Activated CD8-positive, alpha-beta memory T cell treated with anti-CD3 and anti-CD28 coated beads for 24 hours (primary cell): Measurements from ENCODE around the gene PSG4.
"Not testable (repeated sequence)": the region's sequence is repeated elsewhere in the genome, so short reads cannot be mapped to it uniquely, and the experiment has no call there.

Experiments used
- DNase-seq: peaks from one replicate; pipeline ENCODE4 v3.0.0-alpha.2; 2020

PSG4 gene

GRCh38 chr19:43205471-43206105 is at the start of gene PSG4:
PSG4 (minus strand) TSS chr19:43205638; CDS start chr19:43205536, 102 bp downstream.
- not testable (repeated sequence) for DNase-seq

- not testable (repeated sequence) for DNase-seq
Measured at GRCh38 chr19:43251428-43251827, 46.0 kb upstream of the PSG4 start.

GRCh38 chr19:43250296-43250695 is 44.9 kb upstream of the PSG4 start:
- not testable (repeated sequence) for DNase-seq

DNA sequence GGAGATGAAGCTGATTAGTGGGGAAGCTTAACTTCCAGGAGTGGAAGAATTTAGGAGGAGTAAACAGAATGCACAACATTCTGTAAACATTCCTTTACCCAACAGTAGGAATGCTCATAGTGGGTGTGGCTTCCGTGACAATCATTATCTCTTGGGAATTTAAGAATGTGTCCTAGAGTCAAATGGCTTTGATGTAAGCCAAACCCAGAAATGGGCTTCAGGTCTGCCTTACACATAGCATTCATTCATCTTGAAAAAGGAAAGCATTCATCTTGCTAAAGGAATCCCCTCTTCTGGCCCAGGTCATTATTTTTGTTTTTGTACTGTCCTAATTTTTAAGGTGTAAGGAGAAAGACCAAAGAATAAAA is 43.2 kb upstream of the PSG4 start:
- not testable (repeated sequence) for DNase-seq

DNA sequence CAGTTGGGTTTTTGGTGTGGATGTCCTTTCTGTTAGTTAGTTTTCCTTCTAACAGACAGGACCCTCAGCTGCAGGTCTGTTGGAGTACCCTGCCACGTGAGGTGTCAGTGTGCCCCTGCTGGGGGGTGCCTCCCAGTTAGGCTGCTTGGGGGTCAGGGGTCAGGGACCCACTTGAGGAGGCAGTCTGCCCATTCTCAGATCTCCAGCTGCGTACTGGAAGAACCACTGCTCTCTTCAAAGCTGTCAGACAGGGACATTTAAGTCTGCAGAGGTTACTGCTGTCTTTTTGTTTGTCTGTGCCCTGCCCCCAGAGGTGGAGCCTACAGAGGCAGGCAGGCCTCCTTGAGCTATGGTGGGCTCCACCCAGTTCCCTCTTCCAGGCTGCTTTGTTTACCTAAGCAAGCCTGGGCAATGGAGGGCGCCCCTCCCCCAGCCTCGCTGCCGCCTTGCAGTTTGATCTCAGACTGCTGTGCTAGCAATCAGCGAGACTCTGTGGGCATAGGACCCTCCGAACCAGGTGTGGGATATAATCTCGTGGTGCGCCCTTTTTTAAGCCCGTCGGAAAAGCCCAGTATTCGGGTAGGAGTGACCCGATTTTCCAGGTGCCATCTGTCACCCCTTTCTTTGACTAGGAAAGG is 41.9 kb upstream of the PSG4 start:
- DNase-seq, result not testable (repeated sequence)

GRCh38 chr19:43245848-43246247 is 40.4 kb upstream of the PSG4 start:
- not testable (repeated sequence) for DNase-seq

DNA sequence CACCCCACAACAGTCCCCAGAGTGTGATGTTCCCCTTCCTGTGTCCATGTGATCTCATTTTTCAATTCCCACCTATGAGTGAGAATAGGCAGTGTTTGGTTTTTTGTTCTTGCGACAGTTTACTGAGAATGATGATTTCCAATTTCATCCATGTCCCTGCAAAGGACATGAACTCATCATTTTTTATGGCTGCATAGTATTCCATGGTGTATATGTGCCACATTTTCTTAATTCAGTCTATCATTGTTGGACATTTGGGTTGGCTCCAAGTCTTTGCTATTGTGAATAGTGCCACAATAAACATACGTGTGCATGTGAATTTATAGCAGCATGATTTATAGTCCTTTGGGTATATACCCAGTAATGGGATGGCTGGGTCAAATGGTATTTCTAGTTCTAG is 36.8 kb upstream of the PSG4 start:
- DNase-seq, result not testable (repeated sequence)

DNA sequence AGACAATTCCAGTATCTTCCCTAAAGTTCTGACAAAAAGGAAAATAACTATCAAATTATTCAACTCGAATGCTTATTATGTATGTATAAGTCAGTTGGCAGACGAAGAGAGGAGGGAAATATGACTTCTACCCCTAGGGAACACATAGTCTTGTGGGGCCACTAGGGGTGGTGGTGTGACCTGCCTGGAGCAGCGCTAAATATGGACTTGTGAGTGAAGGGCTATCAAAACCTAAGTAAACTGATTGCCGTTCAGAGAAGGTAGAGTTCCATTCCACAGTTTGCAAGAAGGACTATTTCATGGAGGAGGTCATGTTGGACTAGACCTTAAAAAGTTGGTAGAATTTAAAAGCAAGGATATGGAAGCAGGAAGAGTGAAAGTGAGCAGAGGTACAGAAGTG is 32.8 kb upstream of the PSG4 start:
- not testable (repeated sequence) for DNase-seq

DNA sequence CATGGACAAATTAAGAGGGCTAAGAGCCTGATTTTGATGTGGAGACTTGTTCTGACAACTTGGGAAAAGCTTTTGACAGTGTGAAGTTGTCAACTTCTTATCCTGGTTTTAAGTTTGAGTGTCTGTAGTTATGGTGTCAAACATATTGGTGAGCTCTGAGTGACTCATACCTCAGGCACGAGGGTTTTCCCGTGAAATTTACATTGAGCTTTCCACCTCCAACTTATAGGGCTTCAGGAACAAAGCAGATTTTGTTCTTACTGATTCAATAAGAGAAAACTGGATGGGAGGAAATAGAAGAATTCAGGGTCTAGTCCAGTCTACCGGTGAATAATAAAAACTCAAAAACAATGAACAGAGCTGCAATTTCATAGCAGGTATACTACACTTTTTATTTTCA is 30.2 kb upstream of the PSG4 start:
- not testable (repeated sequence) for DNase-seq

GRCh38 chr19:43229315-43229714 is 23.9 kb upstream of the PSG4 start:
- DNase-seq, result no peak

DNA sequence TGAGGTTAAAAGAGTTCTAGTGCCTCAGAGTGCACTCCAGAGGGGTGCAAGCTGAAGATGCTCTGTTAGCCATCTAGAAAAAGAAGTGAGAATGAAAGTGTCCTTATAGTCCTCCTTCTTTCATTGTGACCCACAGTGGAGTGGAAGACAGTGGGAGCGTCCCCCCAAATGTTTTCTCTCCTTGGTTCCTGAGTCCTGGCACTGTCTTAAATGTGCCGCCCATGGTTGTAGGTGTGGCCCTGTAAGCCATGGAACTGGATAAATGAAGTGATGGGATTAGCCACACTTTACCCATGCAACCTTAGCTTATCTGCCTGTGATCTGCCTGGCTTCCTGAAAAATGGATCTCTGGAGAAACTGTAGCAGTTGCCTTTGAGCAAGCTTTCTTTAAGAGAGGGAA is 23.3 kb upstream of the PSG4 start:
- not testable (repeated sequence) for DNase-seq

DNA sequence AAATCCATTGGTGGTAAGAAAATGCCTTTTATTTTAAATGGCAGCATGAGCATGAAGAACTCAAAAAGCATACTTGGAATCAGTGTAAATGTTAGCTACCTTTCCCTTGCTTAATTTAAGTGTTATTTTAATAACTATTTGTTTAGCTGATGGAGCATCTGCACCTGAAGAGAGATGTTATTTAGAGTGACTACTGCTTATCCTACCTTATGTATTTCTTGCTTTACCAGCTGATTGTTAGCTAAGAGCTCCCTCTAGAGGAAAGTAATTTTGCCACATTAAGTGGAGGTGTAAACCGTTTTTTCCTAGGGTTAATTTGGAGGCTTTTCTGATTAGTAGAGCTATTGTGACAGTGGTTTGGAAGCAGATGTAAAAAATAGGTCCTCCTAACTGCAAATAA is 21.5 kb upstream of the PSG4 start:
- not testable (repeated sequence) for DNase-seq

DNA sequence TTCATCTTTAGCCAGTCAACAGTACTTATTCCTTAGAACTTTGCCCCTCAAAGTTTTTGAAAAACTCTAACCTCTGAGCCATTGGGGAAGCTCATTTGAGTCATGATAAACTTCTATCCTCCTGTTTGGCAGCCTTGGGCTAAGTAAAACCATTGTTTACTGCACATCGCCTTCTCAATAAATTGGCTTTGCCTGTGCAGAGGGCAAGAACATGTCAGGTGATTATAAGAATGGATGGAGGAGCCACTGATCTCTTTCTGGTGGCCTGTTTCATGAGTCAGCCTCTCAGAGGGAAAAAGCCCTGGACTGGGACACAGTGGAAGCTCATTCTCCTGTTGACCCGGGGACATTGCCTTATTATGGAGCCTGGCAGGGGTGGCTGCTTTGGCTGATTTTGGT is 19.4 kb upstream of the PSG4 start:
- DNase-seq, result no peak

DNA sequence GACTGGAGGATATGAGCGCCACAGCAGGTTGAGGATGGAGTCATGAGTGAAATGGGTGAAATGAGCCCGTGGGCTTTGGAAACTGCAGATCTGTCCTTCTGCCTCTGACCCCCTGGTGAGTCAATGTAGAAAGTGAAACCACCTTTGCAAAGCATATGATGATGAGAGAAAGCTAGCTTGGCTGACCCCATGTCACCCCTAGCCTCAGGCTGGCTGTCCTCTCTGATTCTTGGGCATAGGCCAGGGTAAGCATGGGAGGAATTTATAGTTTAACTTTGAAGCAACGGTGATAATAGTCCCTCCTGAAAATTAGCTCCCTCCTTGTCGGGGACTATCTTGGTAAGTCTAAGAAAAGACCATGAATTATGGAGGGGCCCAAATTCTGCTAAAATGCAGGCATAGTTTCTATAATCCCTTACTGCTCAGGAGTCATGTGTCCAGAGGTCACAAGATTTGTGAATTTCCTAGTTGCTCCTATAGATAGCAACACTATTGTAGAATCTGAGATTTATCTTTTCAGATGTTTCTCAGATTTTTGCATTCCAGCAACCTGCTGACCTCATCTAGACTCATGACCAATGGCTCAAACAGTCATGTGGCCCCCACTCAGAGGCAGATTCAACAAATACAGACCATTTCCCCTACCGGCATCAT is 18.9 kb upstream of the PSG4 start:
- DNase-seq, result not testable (repeated sequence)

DNA sequence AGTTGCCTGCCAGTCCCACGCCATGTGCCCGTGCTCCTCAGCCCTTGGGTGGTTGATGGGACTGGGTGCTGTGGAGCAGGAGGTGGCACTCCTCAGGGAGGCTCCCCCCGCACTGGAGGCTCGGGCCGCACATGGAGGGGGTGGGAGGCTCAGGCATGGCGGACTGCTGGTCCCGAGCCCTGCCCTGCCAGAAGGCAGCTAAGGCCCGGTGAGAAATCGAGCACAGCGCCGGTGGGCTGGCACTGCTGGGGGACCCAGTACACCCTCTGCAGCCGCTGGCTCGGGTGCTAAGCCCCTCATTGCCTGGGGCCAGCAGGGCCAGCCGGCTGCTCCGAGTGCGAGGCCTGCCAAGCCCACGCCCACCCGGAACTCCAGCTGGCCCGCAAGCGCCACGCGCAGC is 16.5 kb upstream of the PSG4 start:
- not testable (repeated sequence) for DNase-seq

DNA sequence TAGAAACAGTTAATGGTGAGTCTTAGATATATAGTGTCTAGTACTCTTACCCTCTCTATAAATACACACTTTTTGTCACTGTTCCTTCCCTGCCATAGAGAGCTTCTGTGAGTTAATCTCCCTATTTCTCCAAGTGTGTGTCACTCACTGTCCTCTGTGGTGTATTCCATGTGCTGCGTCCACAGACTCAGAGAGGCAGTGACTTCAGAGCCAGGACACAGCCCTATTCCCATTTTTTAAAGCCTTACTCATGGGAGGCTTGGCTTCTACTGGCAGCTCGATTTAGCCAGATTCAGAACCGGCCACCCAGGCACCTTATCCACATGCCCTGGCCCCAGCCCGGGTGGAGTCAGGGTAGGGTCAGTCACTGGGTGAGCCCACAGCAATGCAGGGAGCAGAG is 13.7 kb upstream of the PSG4 start:
- not testable (repeated sequence) for DNase-seq

DNA sequence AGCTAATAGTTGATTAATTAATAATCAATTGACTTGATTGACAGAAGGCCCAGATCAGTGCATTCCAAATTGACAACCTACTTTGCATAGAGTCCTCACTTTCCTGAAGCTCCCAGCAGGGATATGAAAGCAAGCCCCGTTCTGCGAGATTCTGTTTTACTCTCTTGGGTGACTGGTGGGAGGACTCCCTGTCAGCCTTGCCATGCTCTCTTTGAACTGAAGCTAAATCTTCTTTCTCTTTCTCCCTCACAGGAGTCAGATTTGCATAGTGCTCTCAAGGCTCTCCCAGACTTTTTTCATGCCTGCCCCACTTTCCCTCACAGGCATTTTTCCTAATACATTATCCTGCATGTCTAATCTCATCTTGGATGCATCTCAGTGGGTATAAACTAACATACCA is 10.4 kb upstream of the PSG4 start:
- not testable (repeated sequence) for DNase-seq

- DNase-seq, result no peak
Measured at GRCh38 chr19:43207991-43208390, 2.6 kb upstream of the PSG4 start.

GRCh38 chr19:43207174-43207573 is 1.7 kb upstream of the PSG4 start:
- DNase-seq, result not testable (repeated sequence)

GRCh38 chr19:43203611-43204010 is 1.8 kb downstream of the PSG4 start:
- not testable (repeated sequence) for DNase-seq

- not testable (repeated sequence) for DNase-seq
Measured at GRCh38 chr19:43201891-43202290, 3.5 kb downstream of the PSG4 start.

- DNase-seq, result not testable (repeated sequence)
Measured at GRCh38 chr19:43201337-43201801, 4.1 kb downstream of the PSG4 start.

DNA sequence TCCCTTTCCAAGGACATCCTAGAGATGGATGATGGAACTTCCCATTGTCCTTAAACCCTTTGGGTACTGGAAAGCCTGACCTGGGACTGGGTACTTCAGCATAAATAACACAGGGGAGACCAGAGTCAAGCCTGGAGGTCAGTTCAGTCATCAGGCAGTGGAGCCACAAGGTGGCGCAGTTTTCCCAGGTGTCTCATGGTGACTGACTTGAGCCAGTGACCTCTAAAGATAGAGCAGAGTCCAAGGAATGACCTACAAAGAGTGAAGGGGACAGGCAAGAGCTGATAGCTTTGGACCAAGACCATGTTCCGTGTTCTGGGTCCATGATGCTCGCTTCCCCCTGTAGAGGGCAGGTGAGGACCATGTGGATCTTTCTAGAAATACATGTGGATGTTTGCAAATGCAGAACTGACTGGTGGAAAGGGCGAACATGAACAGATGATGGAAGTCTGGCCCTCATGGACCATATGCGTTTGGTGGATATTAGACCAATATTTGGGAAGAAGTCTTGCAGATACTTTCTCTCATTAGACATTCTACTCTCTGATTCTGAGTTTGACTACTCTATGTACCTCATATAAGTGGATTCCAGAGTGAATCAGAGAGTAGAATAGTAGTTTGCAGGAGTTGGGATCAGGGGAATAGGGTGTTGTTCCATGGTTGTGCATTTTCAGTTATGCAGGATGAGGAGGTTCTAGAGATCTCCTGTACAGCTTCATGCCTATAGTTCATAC is 6.6 kb downstream of the PSG4 start:
- not testable (repeated sequence) for DNase-seq
